IMR-90 (cell line): Measurements from ENCODE around the gene LLGL1. TPM values are rescaled to one million over a fixed set of nuclear protein-coding genes. Genes with fewer than 3 reads are reported as not detected.

ENCODE experiments used
- ATAC-seq: fragments of 200-7000 bp; cut with Tn5 transposase; 2 replicates; pipeline ENCODE4 v1.9.1; 2020; ENCODE audit warnings: low read depth, mild to moderate bottlenecking, moderate library complexity
- BruUV-seq: library from RNA; stranded (reverse); fragments of 400-500 nt; replicated peaks from 2 replicates; lab custom pipeline; 2021; lab: Mats Ljungman, UMichigan
- CTCF ChIA-PET: fragments of 300-600 bp; formaldehyde crosslinking; extraction: SDS; loops from one replicate; lab custom pipeline; 2021; ENCODE audit warnings: antibody characterized with exemption; lab: Yijun Ruan, JAX
- POLR2A ChIA-PET: fragments of 300-600 bp; sonication (Branson Sonifier 250); formaldehyde crosslinking; loops from one replicate; lab custom pipeline; 2022; ENCODE audit warnings: antibody characterized with exemption; ENCODE audit not compliant: unreplicated experiment; lab: Charles Lee
- DNase-seq: peaks from one replicate; pipeline ENCODE4 v3.0.0; 2013
- H2AFZ ChIP-seq: replicated peaks from 2 replicates; pipeline ENCODE3; 2013; ENCODE audit warnings: low read length, mild to moderate bottlenecking; ENCODE audit not compliant: poor library complexity
- H2AK5ac ChIP-seq: 2 replicates; pipeline ENCODE4 v1.6.1; 2013; ENCODE audit warnings: low read depth, low read length, inconsistent platforms
- H2AK9ac ChIP-seq: replicated peaks from 2 replicates; pipeline ENCODE3; 2013; ENCODE audit warnings: mild to moderate bottlenecking, low read depth, low read length, moderate library complexity; ENCODE audit not compliant: poor library complexity
- H2BK120ac ChIP-seq: 2 replicates; pipeline ENCODE4 v1.6.1; 2013; ENCODE audit warnings: low read depth, low read length, inconsistent platforms
- H2BK15ac ChIP-seq: 3 replicates; pipeline ENCODE4 v1.6.1; 2013; ENCODE audit warnings: low read depth, low read length, inconsistent platforms
- H2BK20ac ChIP-seq: 2 replicates; pipeline ENCODE4 v1.6.1; 2013; ENCODE audit warnings: low read depth, mild to moderate bottlenecking, inconsistent platforms, low read length, moderate library complexity
- H2BK5ac ChIP-seq: 2 replicates; pipeline ENCODE4 v1.6.1; 2013; ENCODE audit warnings: mild to moderate bottlenecking, low read depth, low read length, inconsistent platforms; ENCODE audit not compliant: poor library complexity, severe bottlenecking
- H3K14ac ChIP-seq: replicated peaks from 2 replicates; pipeline ENCODE4 v1.6.1; 2013; ENCODE audit warnings: low read depth, low read length, inconsistent platforms
- H3K18ac ChIP-seq: 2 replicates; pipeline ENCODE4 v1.6.1; 2013; ENCODE audit warnings: low read depth, low read length, control low read depth
- H3K23ac ChIP-seq: 2 replicates; pipeline ENCODE4 v1.6.1; 2013; ENCODE audit warnings: low read depth, low read length, inconsistent platforms
- H3K27ac ChIP-seq: 2 replicates; pipeline ENCODE4 v1.5.1; 2013; ENCODE audit warnings: mild to moderate bottlenecking, control low read depth, low read length; ENCODE audit not compliant: insufficient read depth
- H3K27me3 ChIP-seq: 2 replicates; pipeline ENCODE4 v1.6.1; 2013; ENCODE audit warnings: low read length; ENCODE audit not compliant: control insufficient read depth, insufficient read depth
- H3K36me3 ChIP-seq: 2 replicates; pipeline ENCODE4 v1.6.1; 2013; ENCODE audit warnings: low read length, mixed read lengths; ENCODE audit not compliant: control insufficient read depth, insufficient read depth
- H3K4ac ChIP-seq: 2 replicates; pipeline ENCODE4 v1.6.1; 2013; ENCODE audit warnings: low read depth, low read length, inconsistent platforms
- H3K4me1 ChIP-seq: 2 replicates; pipeline ENCODE4 v1.6.1; 2013; ENCODE audit warnings: low read length, mixed read lengths; ENCODE audit not compliant: control insufficient read depth, insufficient read depth
- H3K4me2 ChIP-seq: 2 replicates; pipeline ENCODE4 v1.6.1; 2013; ENCODE audit warnings: low read depth, mild to moderate bottlenecking, control low read depth, low read length, moderate library complexity
- H3K4me3 ChIP-seq: 2 replicates; pipeline ENCODE4 v1.5.1; 2013; ENCODE audit warnings: low read depth, mild to moderate bottlenecking, control low read depth, low read length, moderate library complexity; ENCODE audit not compliant: insufficient read depth
- H3K56ac ChIP-seq: 2 replicates; pipeline ENCODE4 v1.6.1; 2013; ENCODE audit warnings: low read length, inconsistent platforms; ENCODE audit not compliant: insufficient read depth; ENCODE audit errors: extremely low read depth
- H3K79me1 ChIP-seq, 2 experiments: 2 replicates each; pipeline ENCODE4 v1.6.1; 2013; ENCODE audit warnings: low read length in 2 of 2, inconsistent platforms in 1 of 2, low read depth in 1 of 2
- H3K9ac ChIP-seq: 2 replicates; pipeline ENCODE4 v1.6.1; 2013; ENCODE audit warnings: low read depth, low read length, control low read depth
- H3K9me1 ChIP-seq: 2 replicates; pipeline ENCODE4 v1.6.1; 2013; ENCODE audit warnings: low read length, inconsistent platforms; ENCODE audit not compliant: insufficient read depth
- H3K9me3 ChIP-seq: 2 replicates; pipeline ENCODE4 v1.6.1; 2013; ENCODE audit warnings: low read length; ENCODE audit not compliant: control insufficient read depth, insufficient read depth
- H4K20me1 ChIP-seq: 2 replicates; pipeline ENCODE4 v1.6.1; 2013; ENCODE audit warnings: low read length, inconsistent platforms; ENCODE audit not compliant: insufficient read depth
- H4K5ac ChIP-seq: 2 replicates; pipeline ENCODE4 v1.6.1; 2013; ENCODE audit warnings: mild to moderate bottlenecking, low read depth, low read length, control low read depth
- H4K8ac ChIP-seq, 2 experiments: 2 replicates each; pipeline ENCODE4 v1.6.1; 2013; ENCODE audit warnings: low read depth in 2 of 2, low read length in 2 of 2, control low read depth in 1 of 2, inconsistent platforms in 1 of 2
- H4K91ac ChIP-seq: 2 replicates; pipeline ENCODE4 v1.6.1; 2013; ENCODE audit warnings: low read depth, low read length, inconsistent platforms; ENCODE audit not compliant: insufficient read depth
- BHLHE40 ChIP-seq: fragments of 150-350 bp; IDR thresholded peaks from 2 replicates; pipeline ENCODE4 v1.6.1; 2016; ENCODE audit warnings: mild to moderate bottlenecking, low read depth, low read length
- CEBPB ChIP-seq: IDR thresholded peaks from 2 replicates; pipeline ENCODE4 v1.6.1; 2012; ENCODE audit warnings: low read depth, low read length, improper control_type of control experiment
- FOS ChIP-seq: fragments of 150-350 bp; IDR thresholded peaks from 2 replicates; pipeline ENCODE4 v1.6.1; 2016; ENCODE audit warnings: low read depth, low read length
- MAFK ChIP-seq: IDR thresholded peaks from 2 replicates; pipeline ENCODE4 v1.6.1; 2012; ENCODE audit warnings: low read depth, low read length, improper control_type of control experiment
- MAZ ChIP-seq: IDR thresholded peaks from 2 replicates; pipeline ENCODE4 v1.6.1; 2012; ENCODE audit warnings: low read depth, mild to moderate bottlenecking, low read length, improper control_type of control experiment, moderate library complexity, borderline replicate concordance
- MXI1 ChIP-seq: IDR thresholded peaks from 2 replicates; pipeline ENCODE4 v1.6.1; 2012; ENCODE audit warnings: low read depth, mild to moderate bottlenecking, low read length, moderate library complexity, borderline replicate concordance
- RCOR1 ChIP-seq: IDR thresholded peaks from 2 replicates; pipeline ENCODE4 v1.6.1; 2012; ENCODE audit warnings: mild to moderate bottlenecking, low read length, improper control_type of control experiment; ENCODE audit not compliant: insufficient replicate concordance
- SMC3 ChIP-seq: fragments of 150-350 bp; IDR thresholded peaks from 2 replicates; pipeline ENCODE4 v1.6.1; 2016; ENCODE audit warnings: low read depth, mild to moderate bottlenecking, antibody characterized with exemption, low read length, moderate library complexity
- WGBS, 2 experiments: methylation state at CpG; one replicate each; pipeline versions ENCODE4 v1.1.5 to v1.1.7; 2013; ENCODE audit warnings: missing lambda C conversion rate in 2 of 2; ENCODE audit not compliant: insufficient read length in 1 of 2; ENCODE audit errors: extremely low coverage in 2 of 2; 5-methylcytosine and 5-hydroxymethylcytosine counted together
- dilution Hi-C: fragments of 300-500 bp; cut with HindIII; formaldehyde crosslinking; loops from one replicate; pipeline ENCODE4 v1.14.3; 2018; ENCODE audit warnings: low sequenced_read_pairs; ENCODE audit not compliant: unreplicated experiment
- in situ Hi-C: fragments of 300-500 bp; cut with MboI; formaldehyde crosslinking; loops from 3 replicates; pipeline ENCODE4 v1.14.3; 2019; ENCODE audit warnings: low sequenced_read_pairs, inconsistent platforms, mixed read lengths
- intact Hi-C: fragments of 100-400 bp; cut with micrococcal nuclease; formaldehyde crosslinking; loops from 2 replicates; pipeline ENCODE4 v1.10.0; 2022
- polyA plus RNA-seq, 3 experiments: library from polyadenylated mRNA; depleted of rRNA; stranded (reverse); fragments of >200 nt; gene quantifications; 2 replicates each; pipeline ENCODE4 v1.2.3, GENCODE V29; 2012; ENCODE audit warnings: low replicate concordance in 1 of 3
- total RNA-seq: library from RNA; depleted of rRNA; stranded (reverse); fragments of >200 nt; gene quantifications from 2 replicates; pipeline ENCODE4 v1.2.3, GENCODE V29; 2012
- TF ChIP-seq, protein P1 (sequence below): fragments of 150-350 bp; IDR thresholded peaks from 2 replicates; pipeline ENCODE4 v1.6.1; 2016; ENCODE audit warnings: low read depth, mild to moderate bottlenecking, low read length, moderate library complexity, borderline replicate concordance
- TF ChIP-seq, protein P2 (sequence below): fragments of 150-350 bp; IDR thresholded peaks from 2 replicates; pipeline ENCODE4 v1.6.1; 2017; ENCODE audit warnings: mild to moderate bottlenecking, antibody characterized with exemption, low read length, low read depth

Gene LLGL1
- total and polyA plus RNA-seq, 2 of the 4 experiments (the other 2 are of a cell fraction): 40.1 to 52.9 TPM

DNA sequence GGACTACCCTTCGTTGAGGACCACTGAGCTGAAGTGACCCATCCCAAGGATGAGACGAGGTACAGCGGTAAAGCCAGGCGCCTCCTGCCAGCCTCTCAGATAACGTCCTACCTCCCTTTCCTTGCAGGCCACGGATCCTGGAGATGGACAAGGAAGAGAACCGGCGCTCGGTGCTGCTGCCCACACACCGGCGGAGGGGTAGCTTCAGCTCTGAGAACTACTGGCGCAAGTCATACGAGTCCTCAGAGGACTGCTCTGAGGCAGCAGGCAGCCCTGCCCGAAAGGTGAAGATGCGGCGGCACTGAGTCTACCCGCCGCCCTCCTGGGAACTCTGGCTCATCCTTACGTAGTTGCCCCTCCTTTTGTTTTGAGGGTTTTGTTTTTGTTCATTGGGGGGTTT is 17.3 kb upstream of the LLGL1 start:
- WGBS, 2 experiments: 95% methylated on average over 12 of the region's 19 CpGs; no CpG with 5 or more reads in 1 of the 2 experiments
- no peaks in the 10 kb centered on the region for H3K9me3 ChIP-seq
- no peak overlapping the region for H3K23ac ChIP-seq
- H3K14ac ChIP-seq: no peak overlapping the region
- ChIA-PET POLR2A (no interaction called here), CTCF (interaction anchor here (0.7 kb wide), 2 partner anchors 84 to 119 kb away, joined by 5 to 8 read pairs; no protein-coding TSS in a partner anchor)
- H3K9me1 ChIP-seq: peaks cover 16% of the 10 kb centered on the region
- no peak overlapping the region for H3K27ac ChIP-seq
- H2BK20ac ChIP-seq: no peak overlapping the region
- H3K4me2 ChIP-seq: no peak overlapping the region
- H3K4me3 ChIP-seq: no peak overlapping the region
- H3K79me1 ChIP-seq: peaks cover 16 to 60% of the 10 kb centered on the region in 2 experiments
- no peaks in the 10 kb centered on the region for H3K4me1 ChIP-seq
- TF ChIP-seq FOS: no peak
- TF ChIP-seq BHLHE40: no peak
- no peak for TF ChIP-seq MAZ
- TF ChIP-seq, protein P1, sequence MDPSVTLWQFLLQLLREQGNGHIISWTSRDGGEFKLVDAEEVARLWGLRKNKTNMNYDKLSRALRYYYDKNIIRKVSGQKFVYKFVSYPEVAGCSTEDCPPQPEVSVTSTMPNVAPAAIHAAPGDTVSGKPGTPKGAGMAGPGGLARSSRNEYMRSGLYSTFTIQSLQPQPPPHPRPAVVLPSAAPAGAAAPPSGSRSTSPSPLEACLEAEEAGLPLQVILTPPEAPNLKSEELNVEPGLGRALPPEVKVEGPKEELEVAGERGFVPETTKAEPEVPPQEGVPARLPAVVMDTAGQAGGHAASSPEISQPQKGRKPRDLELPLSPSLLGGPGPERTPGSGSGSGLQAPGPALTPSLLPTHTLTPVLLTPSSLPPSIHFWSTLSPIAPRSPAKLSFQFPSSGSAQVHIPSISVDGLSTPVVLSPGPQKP: no peak
- no peak for TF ChIP-seq RCOR1
- TF ChIP-seq MXI1: no peak
- TF ChIP-seq, protein P2, sequence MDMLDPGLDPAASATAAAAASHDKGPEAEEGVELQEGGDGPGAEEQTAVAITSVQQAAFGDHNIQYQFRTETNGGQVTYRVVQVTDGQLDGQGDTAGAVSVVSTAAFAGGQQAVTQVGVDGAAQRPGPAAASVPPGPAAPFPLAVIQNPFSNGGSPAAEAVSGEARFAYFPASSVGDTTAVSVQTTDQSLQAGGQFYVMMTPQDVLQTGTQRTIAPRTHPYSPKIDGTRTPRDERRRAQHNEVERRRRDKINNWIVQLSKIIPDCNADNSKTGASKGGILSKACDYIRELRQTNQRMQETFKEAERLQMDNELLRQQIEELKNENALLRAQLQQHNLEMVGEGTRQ: no peak
- TF ChIP-seq CEBPB: no peak
- no peak for TF ChIP-seq MAFK
- no peak for TF ChIP-seq SMC3
- H3K4ac ChIP-seq: no peak overlapping the region
- peaks cover 57% of the 10 kb centered on the region for H3K36me3 ChIP-seq
- H3K56ac ChIP-seq: no peak overlapping the region
- no peak overlapping the region for H2AK5ac ChIP-seq
- no peak overlapping the region for H3K9ac ChIP-seq
- H4K91ac ChIP-seq: no peak overlapping the region
- no peak overlapping the region for H3K18ac ChIP-seq
- no peak overlapping the region for H2BK15ac ChIP-seq
- H4K20me1 ChIP-seq: peaks cover 54% of the 10 kb centered on the region
- H4K5ac ChIP-seq: no peak overlapping the region
- H3K27me3 ChIP-seq: no peaks in the 10 kb centered on the region
- intact Hi-C loops (no loop called here), dilution Hi-C loops (no loop called here), in situ Hi-C loops (no loop called here)
- DNase-seq (no peak), ATAC-seq (no peak)
- H2BK5ac ChIP-seq: no peak overlapping the region
- no peak overlapping the region for H2BK120ac ChIP-seq
- BruUV-seq: no TSS peak
- no peak overlapping the region for H4K8ac ChIP-seq
- peak overlapping the region; percentile 29 for H2AFZ ChIP-seq
- no peak overlapping the region for H2AK9ac ChIP-seq
